GF-D8 (cell line): Measurements from ENCODE around the gene VSTM2L.

ENCODE experiments used
- DNase-seq: peaks from one replicate; lab custom pipeline; 2025; lab: John Stamatoyannopoulos, UW

The VSTM2L gene

GRCh38 chr20:37878835-37879599 lies 23.9 kb upstream of the VSTM2L start:
- DNase-seq: no peak

- DNase-seq: no peak
These were observed 23.1 kb upstream of the VSTM2L start for GRCh38 chr20:37879843-37880242.

GRCh38 chr20:37880726-37881591 lies 22.0 kb upstream of the VSTM2L start:
- no peak for DNase-seq

GRCh38 chr20:37881601-37882343 lies 21.2 kb upstream of the VSTM2L start:
- no peak for DNase-seq

DNA sequence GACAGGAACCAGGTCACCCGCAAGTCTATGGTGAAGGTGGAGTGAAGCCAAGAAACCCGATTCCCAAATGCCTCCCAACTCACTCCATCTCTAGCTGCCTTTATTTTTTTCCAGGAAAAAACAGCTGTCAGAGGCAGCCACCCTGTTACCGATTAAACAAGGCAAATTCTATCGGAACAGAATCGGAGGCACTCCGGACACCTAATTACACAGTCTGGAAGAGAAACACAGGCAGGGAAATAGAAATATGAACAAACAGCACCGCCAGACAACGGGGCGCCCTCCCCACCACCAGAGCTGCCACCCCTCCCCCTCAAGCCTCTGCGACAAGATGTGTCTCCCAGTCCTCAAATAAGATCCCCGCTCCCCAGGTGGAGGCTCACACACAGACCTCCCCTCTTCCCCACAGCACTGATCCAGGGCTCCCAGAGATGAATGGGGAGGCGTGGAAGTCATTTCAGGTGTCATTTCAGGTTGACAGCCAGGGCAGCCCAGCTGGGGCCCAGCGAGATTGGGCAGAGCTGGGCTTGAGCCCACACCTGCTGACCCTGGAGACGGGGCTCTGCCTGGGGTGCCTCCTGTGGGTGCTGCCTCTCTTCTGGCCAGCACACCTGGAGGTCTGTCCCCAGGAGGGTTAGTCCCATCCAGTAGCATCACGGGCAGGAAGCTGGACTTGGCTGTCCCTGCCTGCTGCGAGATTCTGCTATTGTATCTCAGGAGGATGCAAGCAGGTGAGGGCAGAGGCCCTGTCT lies 19.8 kb upstream of the VSTM2L start:
- DNase-seq: no peak

GRCh38 chr20:37885042-37885441 lies 17.9 kb upstream of the VSTM2L start:
- no peak for DNase-seq

- no peak for DNase-seq
These were observed 17.1 kb upstream of the VSTM2L start for GRCh38 chr20:37885593-37886503.

DNA sequence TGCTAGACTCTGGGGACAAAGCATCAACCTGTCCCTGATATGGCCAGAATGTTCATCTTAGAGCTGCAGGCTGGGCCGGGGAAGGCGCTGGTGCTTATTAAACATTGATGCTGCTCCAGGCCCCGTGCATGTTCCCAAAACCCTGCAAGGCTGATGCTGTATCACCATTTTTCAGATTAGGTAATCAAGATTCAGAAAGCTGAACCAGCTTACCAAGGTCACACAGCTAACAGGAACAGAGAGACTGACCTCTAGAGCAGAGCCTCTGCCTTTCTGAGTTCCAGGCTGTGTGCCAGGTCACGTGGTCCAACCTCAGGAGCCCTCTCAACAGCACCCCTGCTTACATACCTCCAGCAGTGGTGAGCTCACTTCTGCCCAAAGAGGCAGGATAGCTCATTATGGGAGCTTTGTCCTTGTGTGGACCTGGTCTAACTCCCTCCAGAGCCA lies 16.1 kb upstream of the VSTM2L start:
- no peak for DNase-seq

- DNase-seq: no peak
These were observed 14.3 kb upstream of the VSTM2L start for GRCh38 chr20:37888641-37889040.

DNA sequence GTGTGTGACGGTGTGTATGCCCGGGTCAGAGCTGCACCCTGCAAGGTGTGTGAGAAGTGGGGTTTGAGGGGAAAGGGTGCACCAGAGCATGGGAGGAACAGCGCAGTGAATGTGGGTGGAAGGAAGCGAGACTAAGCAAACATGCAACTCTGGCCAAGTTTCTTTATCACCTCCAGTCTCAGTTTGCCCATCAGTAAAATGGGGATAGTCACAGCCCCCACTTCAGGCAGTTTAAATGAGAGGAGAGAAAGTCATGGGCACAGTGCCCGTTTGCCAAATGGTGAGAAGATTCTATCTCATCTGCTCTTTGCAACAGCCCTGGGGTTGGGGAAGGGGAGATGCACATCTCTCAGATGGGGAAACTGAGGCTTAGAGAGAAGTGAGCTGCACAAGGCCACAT lies 12.8 kb upstream of the VSTM2L start:
- DNase-seq: no peak

DNA sequence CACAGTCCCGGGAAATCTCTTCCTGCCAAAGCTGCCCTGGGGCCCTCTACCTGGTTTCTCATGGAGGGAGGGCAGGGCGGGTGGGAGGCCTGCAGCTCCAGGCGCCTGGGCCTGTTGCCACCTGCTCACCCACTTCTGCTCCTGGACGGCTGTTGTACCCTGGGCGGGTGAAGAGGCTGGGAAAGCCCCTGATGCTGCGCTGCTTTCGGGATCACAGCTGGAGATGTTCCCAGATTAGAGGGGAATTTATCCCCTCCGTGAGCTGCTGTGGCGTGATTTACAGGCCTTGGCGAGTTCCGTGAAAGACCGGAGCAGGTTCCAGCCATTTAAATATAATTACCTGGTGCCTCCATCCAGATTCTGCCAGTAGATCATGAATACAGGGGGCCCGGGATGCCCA lies 12.3 kb upstream of the VSTM2L start:
- DNase-seq: no peak

- no peak for DNase-seq
These were observed 10.9 kb upstream of the VSTM2L start for GRCh38 chr20:37892001-37892400.

GRCh38 chr20:37893566-37894241 lies 9.2 kb upstream of the VSTM2L start:
- DNase-seq: no peak

- no peak for DNase-seq
These were observed 8.5 kb upstream of the VSTM2L start for GRCh38 chr20:37894454-37894853.

GRCh38 chr20:37895166-37895565 lies 7.8 kb upstream of the VSTM2L start:
- no peak for DNase-seq

DNA sequence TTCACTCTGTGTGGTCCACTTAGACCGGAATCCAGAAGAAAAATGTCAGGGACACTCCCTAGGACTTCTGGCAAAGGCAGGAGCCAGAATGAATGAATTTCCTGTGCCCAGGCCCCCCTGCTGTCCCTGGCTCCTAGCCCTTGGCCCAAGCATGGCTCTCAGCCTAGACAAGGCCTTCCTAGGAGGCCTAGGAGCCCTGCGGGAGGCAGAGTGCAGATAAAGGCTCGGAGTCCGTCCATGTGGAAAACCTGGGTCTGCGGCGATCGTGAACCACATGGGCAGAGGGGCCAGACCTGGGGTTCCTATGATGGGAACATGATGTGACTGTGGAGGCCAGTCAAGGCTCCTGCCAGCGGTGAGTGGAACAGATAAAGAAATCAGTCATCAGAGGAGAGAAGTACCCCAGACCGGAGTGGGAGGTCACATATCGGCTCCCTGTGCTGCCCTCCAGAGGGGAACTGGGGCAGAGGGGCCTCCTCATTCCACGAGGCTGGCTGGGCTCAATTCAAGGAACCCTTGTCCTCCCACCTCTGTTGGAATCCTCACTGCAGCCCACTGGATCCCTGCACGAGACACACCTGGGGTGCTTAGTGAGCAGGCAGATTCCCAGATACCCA lies 5.9 kb upstream of the VSTM2L start:
- no peak for DNase-seq

DNA sequence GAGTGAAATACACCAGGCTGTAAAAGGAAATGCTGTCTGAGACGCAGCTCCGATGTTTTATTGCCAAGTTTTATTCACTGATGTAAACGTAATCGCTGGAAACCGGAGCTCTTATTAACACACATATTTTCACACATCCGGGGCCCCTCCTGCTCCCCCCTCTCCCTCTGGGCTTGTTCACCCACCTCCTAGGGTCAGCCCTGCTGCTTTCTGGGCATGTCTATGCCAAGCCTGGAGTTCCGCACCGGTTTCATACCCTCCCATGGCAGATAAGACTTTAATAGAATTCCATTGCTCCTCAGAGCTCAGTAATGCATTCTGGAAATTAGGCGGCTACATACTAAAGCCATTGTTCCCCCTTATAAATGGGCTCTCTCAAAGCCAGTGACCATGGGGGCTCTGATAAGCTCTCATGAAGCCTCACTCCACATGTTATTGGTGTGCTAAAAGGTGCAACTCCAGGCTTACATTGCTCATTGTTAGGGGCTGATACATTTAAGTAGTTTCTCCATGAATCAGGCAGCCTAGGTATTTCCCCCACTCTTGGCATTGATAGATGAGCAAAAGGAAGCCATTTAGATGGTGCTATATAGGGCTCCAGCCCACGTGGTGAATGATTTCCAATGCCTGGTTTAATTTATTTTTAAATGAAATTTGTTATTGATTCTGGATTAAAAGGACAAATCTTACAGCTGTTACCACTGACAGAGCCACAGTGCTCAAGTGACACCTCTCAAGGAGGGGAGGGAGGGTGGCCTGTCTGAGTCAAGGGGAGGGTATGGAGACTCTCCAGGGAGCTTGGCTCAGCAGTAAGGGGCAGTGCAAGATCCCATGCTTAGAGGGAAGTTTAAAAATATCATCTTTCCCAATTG lies 4.5 kb upstream of the VSTM2L start:
- no peak for DNase-seq
